Loucy (cell line): ENCODE results near the gene KRTAP10-11.

Experiments
- H2AFZ ChIP-seq: fragments of 200-600 bp; sonication (generic); 2 replicates; pipeline ENCODE4 v1.6.0; 2016; ENCODE audit warnings: antibody characterized with exemption, mild to moderate bottlenecking, low read length, moderate library complexity
- H3F3A ChIP-seq: fragments of 200-600 bp; 2 replicates; pipeline ENCODE4 v1.6.0; 2016; ENCODE audit warnings: antibody characterized with exemption, low read depth, mild to moderate bottlenecking
- H3K27me3 ChIP-seq: fragments of 200-600 bp; sonication (generic); 2 replicates; pipeline ENCODE4 v1.6.1; 2014; ENCODE audit warnings: low read length, mild to moderate bottlenecking; ENCODE audit not compliant: insufficient read depth, poor library complexity, severe bottlenecking
- H3K36me3 ChIP-seq: fragments of 200-600 bp; sonication (generic); 2 replicates; pipeline ENCODE4 v1.6.1; 2016; ENCODE audit warnings: low read length; ENCODE audit not compliant: insufficient read depth
- H3K4me1 ChIP-seq: fragments of 200-600 bp; sonication (generic); 2 replicates; pipeline ENCODE4 v1.5.1; 2014; ENCODE audit warnings: low read length, mild to moderate bottlenecking; ENCODE audit not compliant: insufficient read depth, poor library complexity, severe bottlenecking
- H3K4me2 ChIP-seq: fragments of 200-600 bp; sonication (generic); 2 replicates; pipeline ENCODE4 v1.6.0; 2014; ENCODE audit warnings: antibody characterized with exemption, low read length, low read depth, mild to moderate bottlenecking; ENCODE audit not compliant: poor library complexity, severe bottlenecking
- H3K4me3 ChIP-seq: fragments of 200-600 bp; sonication (generic); 2 replicates; pipeline ENCODE4 v1.5.1; 2014; ENCODE audit warnings: low read length, mild to moderate bottlenecking, mixed read lengths; ENCODE audit not compliant: poor library complexity, severe bottlenecking
- H3K79me2 ChIP-seq: fragments of 200-600 bp; sonication (generic); 2 replicates; pipeline ENCODE4 v1.6.1; 2014; ENCODE audit warnings: low read length; ENCODE audit not compliant: insufficient read depth
- H3K9ac ChIP-seq: fragments of 200-600 bp; sonication (generic); 2 replicates; pipeline ENCODE4 v1.6.0; 2014; ENCODE audit warnings: mild to moderate bottlenecking, low read depth, low read length, moderate library complexity; ENCODE audit not compliant: poor library complexity, severe bottlenecking
- H3K9me2 ChIP-seq: fragments of 200-600 bp; sonication (generic); replicated peaks from 2 replicates; pipeline ENCODE4 v1.6.1; 2016; ENCODE audit warnings: low read depth, low read length, mixed read lengths
- H3K9me3 ChIP-seq: fragments of 200-600 bp; sonication (generic); 2 replicates; pipeline ENCODE4 v1.6.1; 2014; ENCODE audit warnings: mild to moderate bottlenecking, antibody characterized with exemption, low read length, low read depth; ENCODE audit not compliant: insufficient read depth
- H4K20me1 ChIP-seq: fragments of 200-600 bp; sonication (generic); 2 replicates; pipeline ENCODE4 v1.6.0; 2014; ENCODE audit warnings: antibody characterized with exemption, low read length, mild to moderate bottlenecking; ENCODE audit not compliant: insufficient read depth, poor library complexity, severe bottlenecking
- EZH2phosphoT487 ChIP-seq: fragments of 200-600 bp; IDR thresholded peaks from 2 replicates; pipeline ENCODE4 v1.6.1; 2018; ENCODE audit warnings: antibody characterized with exemption, mild to moderate bottlenecking, moderate library complexity, borderline replicate concordance
- TF ChIP-seq, protein P1 (sequence below): fragments of 200-600 bp; sonication (generic); conservative IDR thresholded peaks from 2 replicates; pipeline ENCODE4 v1.5.1; 2014; ENCODE audit warnings: mild to moderate bottlenecking, antibody characterized with exemption, low read length

Gene KRTAP10-11

DNA sequence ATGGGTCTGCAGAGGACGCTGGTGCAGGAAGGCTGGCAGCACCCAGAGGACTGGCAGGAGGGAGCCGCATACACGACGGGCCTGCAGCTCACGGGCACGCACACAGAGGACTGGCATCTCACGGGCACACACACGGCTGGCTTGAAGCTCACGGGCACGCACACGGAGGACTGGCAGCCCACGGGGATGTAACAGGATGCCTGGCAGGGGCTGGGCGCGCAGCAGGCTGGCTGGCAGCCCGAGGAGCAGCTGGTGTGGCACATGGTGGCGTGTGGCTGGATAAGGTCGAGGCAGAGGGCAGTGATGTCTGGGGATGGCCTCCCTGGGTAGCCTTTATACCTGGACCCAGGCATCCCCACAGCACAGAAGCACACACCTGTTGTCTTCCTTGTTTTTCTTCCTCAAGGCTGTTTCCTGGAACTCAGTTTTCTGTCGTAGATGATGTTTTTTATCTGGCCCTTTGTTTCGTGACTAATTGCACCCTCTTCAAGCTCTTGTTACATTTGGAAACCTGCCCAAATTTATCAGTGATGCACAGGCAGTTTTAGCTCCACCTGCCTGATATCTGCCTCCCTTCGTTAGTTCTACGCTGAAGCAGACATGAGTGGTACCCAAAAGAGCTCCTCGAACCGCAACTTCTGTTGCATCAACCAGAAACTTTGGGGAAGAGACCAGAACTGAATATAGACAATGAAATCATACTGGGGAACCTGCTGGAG, 35.8 kb downstream of the KRTAP10-11 start, which contains the start of gene KRTAP12-1:
TSS of gene KRTAP12-1 (minus strand) at position 303 of the 719 bp plus-strand sequence. CDS start at position 263, 40 bp downstream.
- Histone ChIP-seq H3F3A (no peaks in the 10 kb centered on the region), H3K4me2 (no peak within 1 kb of the TSS), H3K4me1 (no peaks in the 10 kb centered on the region), H3K9me2 (no peaks in the 10 kb centered on the region), H4K20me1 (no peaks in the 10 kb centered on the region), H3K36me3 (no peaks in the 10 kb centered on the region), H3K9me3 (no peaks in the 10 kb centered on the region), H3K4me3 (no peak within 1 kb of the TSS), H3K9ac (no peak within 1 kb of the TSS), H2AFZ (no peak within 1 kb of the TSS), H3K27me3 (no peaks in the 10 kb centered on the region), H3K79me2 (no peaks in the 10 kb centered on the region)
- TF ChIP-seq, protein P1, sequence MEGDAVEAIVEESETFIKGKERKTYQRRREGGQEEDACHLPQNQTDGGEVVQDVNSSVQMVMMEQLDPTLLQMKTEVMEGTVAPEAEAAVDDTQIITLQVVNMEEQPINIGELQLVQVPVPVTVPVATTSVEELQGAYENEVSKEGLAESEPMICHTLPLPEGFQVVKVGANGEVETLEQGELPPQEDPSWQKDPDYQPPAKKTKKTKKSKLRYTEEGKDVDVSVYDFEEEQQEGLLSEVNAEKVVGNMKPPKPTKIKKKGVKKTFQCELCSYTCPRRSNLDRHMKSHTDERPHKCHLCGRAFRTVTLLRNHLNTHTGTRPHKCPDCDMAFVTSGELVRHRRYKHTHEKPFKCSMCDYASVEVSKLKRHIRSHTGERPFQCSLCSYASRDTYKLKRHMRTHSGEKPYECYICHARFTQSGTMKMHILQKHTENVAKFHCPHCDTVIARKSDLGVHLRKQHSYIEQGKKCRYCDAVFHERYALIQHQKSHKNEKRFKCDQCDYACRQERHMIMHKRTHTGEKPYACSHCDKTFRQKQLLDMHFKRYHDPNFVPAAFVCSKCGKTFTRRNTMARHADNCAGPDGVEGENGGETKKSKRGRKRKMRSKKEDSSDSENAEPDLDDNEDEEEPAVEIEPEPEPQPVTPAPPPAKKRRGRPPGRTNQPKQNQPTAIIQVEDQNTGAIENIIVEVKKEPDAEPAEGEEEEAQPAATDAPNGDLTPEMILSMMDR = no peak
- TF ChIP-seq EZH2phosphoT487 = no peak

GRCh38 chr21:44682580-44683151, 36.5 kb downstream of the KRTAP10-11 start:
- Histone ChIP-seq H3K9ac (no peak overlapping the region), H2AFZ (no peak overlapping the region), H3K4me3 (no peak overlapping the region), H3K79me2 (no peaks in the 10 kb centered on the region), H3K27me3 (no peaks in the 10 kb centered on the region), H3K9me2 (no peaks in the 10 kb centered on the region), H3F3A (no peaks in the 10 kb centered on the region), H3K4me2 (no peak overlapping the region), H3K9me3 (no peaks in the 10 kb centered on the region), H3K4me1 (no peaks in the 10 kb centered on the region), H4K20me1 (no peaks in the 10 kb centered on the region), H3K36me3 (no peaks in the 10 kb centered on the region)
- no peak for TF ChIP-seq EZH2phosphoT487
- TF ChIP-seq, protein P1 = no peak

DNA sequence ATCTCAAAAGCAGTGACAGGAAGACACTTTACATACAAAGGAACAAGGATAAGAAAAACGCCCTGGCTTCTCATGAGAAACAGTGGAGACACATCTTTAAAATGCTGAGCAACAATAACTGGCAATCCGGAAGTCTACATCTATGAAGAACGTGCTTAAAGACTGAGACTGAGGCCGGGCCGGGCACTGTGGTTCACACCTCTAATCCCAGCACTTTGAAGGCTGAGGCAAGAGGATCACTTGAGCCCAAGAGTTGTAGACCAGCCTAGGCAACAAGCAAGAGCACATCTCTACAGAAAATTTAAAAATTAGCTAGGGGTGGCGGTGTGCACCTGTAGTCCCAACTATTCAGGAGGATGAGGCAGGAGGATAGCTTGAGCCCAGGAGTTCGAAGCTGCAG, 37.9 kb downstream of the KRTAP10-11 start:
- H3K79me2 ChIP-seq = no peaks in the 10 kb centered on the region
- H4K20me1 ChIP-seq = no peaks in the 10 kb centered on the region
- H3K4me3 ChIP-seq = no peak overlapping the region
- H3K27me3 ChIP-seq = no peaks in the 10 kb centered on the region
- H2AFZ ChIP-seq = no peak overlapping the region
- H3K4me2 ChIP-seq = no peak overlapping the region
- no peak overlapping the region for H3K9ac ChIP-seq
- H3K9me3 ChIP-seq = no peaks in the 10 kb centered on the region
- H3K36me3 ChIP-seq = no peaks in the 10 kb centered on the region
- no peaks in the 10 kb centered on the region for H3K9me2 ChIP-seq
- no peaks in the 10 kb centered on the region for H3F3A ChIP-seq
- TF ChIP-seq, protein P1 = no peak
- H3K4me1 ChIP-seq = no peaks in the 10 kb centered on the region
